ENCODE results near the gene CYP4F22.

The CYP4F22 gene

GRCh38 chr19:15536350-15536749 is 28.0 kb downstream of the CYP4F22 start:
- no peak for DNase-seq (ENCODE audit: low read depth)

- no peak for DNase-seq (ENCODE audit: low read depth)
Observed at GRCh38 chr19:15538774-15539173, 30.4 kb downstream of the CYP4F22 start.

GRCh38 chr19:15539638-15540037 is 31.3 kb downstream of the CYP4F22 start:
- DNase-seq (ENCODE audit: low read depth) = no peak

GRCh38 chr19:15540435-15540834 is 32.1 kb downstream of the CYP4F22 start:
- DNase-seq (ENCODE audit: low read depth) = no peak

GRCh38 chr19:15544283-15544682 is 36.0 kb downstream of the CYP4F22 start:
- DNase-seq (ENCODE audit: low read depth) = no peak

- no peak for DNase-seq (ENCODE audit: low read depth)
Observed at GRCh38 chr19:15544970-15545369, 36.6 kb downstream of the CYP4F22 start.

- no peak for DNase-seq (ENCODE audit: low read depth)
Observed at GRCh38 chr19:15548648-15549047, 40.3 kb downstream of the CYP4F22 start.

- DNase-seq (ENCODE audit: low read depth) = no peak
Observed at GRCh38 chr19:15549581-15549980, 41.3 kb downstream of the CYP4F22 start.

DNA sequence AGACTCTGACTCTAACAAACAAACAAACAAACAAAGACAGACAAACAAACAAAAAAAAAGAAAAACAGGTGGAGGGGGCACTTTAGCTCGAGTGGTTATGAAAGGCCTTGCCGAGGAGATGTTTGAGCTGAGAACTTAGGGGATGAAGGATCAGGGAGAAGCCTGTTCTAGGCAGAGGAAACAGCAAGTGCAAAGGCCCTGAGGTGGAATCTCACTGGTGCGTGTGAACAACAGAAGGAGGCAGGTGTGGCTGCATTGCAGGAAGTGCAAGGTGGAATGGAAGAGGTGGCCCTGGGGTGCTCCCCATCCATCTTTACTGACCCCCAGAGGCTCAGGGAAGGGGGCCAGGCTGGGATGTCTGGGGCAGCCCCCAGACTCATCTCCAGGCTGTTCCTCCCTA is 41.9 kb downstream of the CYP4F22 start:
- no peak for DNase-seq (ENCODE audit: low read depth)

- no peak for DNase-seq (ENCODE audit: low read depth)
Observed at GRCh38 chr19:15550929-15551292, 42.6 kb downstream of the CYP4F22 start.

DNA sequence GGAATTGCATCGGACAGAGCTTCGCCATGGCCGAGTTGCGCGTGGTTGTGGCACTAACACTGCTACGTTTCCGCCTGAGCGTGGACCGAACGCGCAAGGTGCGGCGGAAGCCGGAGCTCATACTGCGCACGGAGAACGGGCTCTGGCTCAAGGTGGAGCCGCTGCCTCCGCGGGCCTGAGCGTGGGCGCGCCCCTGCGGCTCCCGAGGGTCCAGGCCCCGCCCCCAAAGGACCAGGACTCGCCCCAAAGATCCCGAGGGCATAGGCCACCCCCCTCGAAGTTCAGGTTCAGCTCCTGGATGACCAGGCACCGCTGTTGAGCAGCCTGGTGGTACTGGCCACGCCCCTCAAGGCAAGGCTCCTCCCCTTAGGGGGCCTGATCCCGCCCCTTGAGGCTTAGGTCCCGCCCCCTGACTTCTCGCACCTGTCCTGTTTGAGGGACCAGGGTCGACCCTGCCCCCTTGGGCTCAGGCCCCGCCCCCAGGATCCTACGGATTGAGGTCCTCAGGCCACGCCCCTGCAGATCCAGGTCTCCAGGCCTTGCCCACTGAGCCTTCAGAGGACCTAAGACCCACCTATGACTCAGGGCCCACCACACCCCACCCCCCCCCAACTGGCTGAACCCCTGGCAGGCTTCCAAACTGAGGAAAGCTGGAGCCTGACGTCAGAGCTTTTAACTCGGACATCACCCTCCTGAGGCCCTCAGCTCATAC is 43.1 kb downstream of the CYP4F22 start:
- peak; percentile 58 for DNase-seq (ENCODE audit: low read depth)

DNA sequence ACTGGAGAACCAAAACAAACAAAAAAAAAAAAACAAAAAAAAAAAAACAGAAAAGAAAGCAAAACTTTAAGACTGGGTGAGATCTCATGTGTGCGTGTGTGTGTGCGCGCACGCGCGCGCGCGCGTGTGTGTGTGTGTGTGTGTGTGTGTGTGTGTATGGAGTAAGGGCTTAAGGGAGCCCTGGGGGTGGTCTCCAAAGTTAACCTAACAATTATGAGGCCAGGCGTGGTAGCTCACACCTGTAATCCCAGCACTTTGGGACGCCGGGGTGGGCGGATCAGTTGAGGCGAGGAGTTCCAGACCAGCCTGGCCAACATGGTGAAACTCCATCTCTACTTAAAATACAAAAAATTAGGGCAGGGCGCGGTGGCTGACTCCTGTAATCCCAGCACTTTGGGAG is 46.7 kb downstream of the CYP4F22 start:
- DNase-seq (ENCODE audit: low read depth) = no peak

- DNase-seq (ENCODE audit: low read depth) = peak; percentile 90
Observed at GRCh38 chr19:15555759-15556633, 47.7 kb downstream of the CYP4F22 start.

- DNase-seq (ENCODE audit: low read depth) = no peak
Observed at GRCh38 chr19:15556634-15557181, 48.4 kb downstream of the CYP4F22 start.

DNA sequence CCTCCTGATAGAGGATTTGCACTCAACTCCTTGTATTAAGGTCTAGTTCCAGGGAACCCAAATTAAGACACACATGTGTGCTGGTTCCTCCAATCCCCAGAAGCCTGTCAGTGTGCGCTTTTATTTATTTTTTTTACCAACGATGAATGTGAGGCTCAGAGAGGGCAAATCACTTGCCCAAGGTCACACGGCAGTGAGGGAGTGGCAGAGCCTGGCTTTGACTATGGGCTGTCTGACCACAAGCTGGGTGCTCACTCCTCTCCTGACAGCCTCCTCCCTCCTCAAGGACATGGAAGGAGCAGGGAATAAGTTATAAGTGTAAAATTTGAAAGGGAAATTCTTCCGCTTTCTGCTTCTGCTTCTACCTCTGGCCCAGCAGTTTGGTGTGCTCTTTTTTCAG is 48.9 kb downstream of the CYP4F22 start:
- DNase-seq (ENCODE audit: low read depth) = no peak

DNA sequence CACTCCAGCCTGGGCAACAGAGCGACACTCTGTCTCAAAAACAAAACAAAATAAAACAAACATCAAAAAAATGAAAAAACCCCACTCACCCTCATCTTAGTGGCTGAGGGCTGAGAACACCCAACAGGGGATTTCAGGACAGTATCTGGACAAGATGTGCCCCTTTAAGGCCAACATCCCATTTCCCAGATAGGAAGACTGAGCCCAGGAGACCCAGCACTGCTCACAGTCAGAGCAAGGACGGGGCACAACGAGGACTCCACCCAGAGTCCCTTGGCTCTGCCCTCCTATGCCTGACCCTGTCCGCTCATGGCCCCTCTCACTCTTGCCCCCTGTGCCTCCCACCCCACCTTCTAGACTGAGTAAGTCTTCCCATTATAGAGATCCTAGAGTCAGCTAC is 53.8 kb downstream of the CYP4F22 start:
- DNase-seq (ENCODE audit: low read depth) = no peak

DNA sequence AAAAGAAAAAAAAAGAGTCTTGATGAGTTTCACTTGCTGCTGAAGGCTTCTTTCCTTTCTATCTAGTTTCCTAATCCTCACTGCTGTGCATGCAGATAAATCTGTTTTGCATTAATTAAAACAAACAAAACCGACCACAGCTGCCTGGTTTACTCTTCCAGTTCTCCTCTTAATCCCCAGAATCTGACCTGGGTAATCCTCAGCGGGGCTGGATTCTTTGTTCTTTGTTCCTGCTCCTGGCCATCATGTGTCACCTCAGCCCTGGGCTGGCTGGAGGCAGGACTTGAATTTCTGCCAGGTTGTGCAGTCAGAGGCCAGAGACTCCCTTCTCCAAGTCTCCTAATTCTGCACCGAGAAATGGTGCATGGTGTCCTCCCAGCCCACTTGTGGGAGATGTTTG is 54.5 kb downstream of the CYP4F22 start:
- no peak for DNase-seq (ENCODE audit: low read depth)

- no peak for DNase-seq (ENCODE audit: low read depth)
Observed at GRCh38 chr19:15563325-15563794, 55.0 kb downstream of the CYP4F22 start.

DNA sequence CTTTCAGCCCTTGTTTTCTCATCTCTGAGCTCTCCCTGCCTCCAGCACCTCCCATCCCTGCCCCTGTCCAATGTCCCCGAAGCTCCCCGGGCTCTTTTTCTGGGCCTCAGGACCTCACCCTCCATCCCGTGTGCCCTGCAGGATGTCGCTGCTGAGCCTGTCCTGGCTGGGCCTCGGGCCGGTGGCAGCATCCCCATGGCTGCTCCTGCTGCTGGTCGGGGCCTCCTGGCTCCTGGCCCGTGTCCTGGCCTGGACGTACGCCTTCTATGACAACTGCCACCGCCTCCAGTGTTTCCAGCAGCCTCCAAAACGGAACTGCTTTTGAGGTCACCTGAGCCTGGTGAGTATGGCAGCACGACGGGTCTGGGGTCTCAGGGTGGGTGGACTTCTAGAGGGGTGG is 55.6 kb downstream of the CYP4F22 start:
- no peak for DNase-seq (ENCODE audit: low read depth)

- DNase-seq (ENCODE audit: low read depth) = no peak
Observed at GRCh38 chr19:15564534-15565168, 56.3 kb downstream of the CYP4F22 start.

DNA sequence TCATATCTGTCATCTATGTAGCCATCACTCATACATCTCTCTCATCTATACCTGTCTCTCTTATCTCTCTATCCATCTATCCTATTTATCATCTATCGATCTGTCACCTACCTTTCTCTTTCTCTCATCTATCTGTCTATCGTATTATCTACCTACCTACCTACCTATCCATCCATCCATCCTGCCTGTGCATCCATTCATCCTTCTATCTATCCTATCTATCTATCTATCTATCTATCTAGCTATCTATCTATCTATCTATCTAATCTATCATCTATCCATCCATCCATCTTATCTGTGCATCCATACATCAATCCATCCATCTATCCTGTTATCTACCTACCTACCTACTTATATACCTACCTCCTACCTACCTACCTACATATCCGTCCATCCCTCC is 62.1 kb downstream of the CYP4F22 start:
- DNase-seq (ENCODE audit: low read depth) = no peak

GRCh38 chr19:15575406-15575805 is 67.1 kb downstream of the CYP4F22 start:
- no peak for DNase-seq (ENCODE audit: low read depth)

All from T-helper 22 cell (primary cell).